GM08714 (cell line): Measurements from ENCODE around the gene ITGB5.

ENCODE experiments used
- H3K4me3 ChIP-seq: fragments of 200-500 bp; sonication (Bioruptor generic); 2 replicates; pipeline ENCODE4 v1.5.1; 2014; ENCODE audit warnings: mild to moderate bottlenecking, low read length, inconsistent platforms
- ZNF274 ChIP-seq: IDR thresholded peaks from 2 replicates; pipeline ENCODE4 v1.6.1; 2012; ENCODE audit warnings: mild to moderate bottlenecking, low read depth, low read length

The ITGB5 gene

GRCh38 chr3:124915254-124915653, 28.1 kb upstream of the ITGB5 start:
- TF ChIP-seq ZNF274 = no peak
- H3K4me3 ChIP-seq = no peak overlapping the region

GRCh38 chr3:124907957-124908356, 20.8 kb upstream of the ITGB5 start:
- TF ChIP-seq ZNF274 = no peak
- H3K4me3 ChIP-seq = no peak overlapping the region

GRCh38 chr3:124904835-124905492, 17.8 kb upstream of the ITGB5 start:
- H3K4me3 ChIP-seq = no peak overlapping the region
- no peak for TF ChIP-seq ZNF274

- no peak overlapping the region for H3K4me3 ChIP-seq
- TF ChIP-seq ZNF274 = no peak
Measured at GRCh38 chr3:124903896-124904834, 17.0 kb upstream of the ITGB5 start.

GRCh38 chr3:124896824-124897526, 9.8 kb upstream of the ITGB5 start:
- no peak for TF ChIP-seq ZNF274
- no peak overlapping the region for H3K4me3 ChIP-seq

GRCh38 chr3:124895756-124896155, 8.6 kb upstream of the ITGB5 start:
- TF ChIP-seq ZNF274 = no peak
- no peak overlapping the region for H3K4me3 ChIP-seq

- no peak overlapping the region for H3K4me3 ChIP-seq
- TF ChIP-seq ZNF274 = no peak
Measured at GRCh38 chr3:124893526-124893925, 6.4 kb upstream of the ITGB5 start.

- no peak overlapping the region for H3K4me3 ChIP-seq
- TF ChIP-seq ZNF274 = no peak
Measured at GRCh38 chr3:124890573-124891190, 3.5 kb upstream of the ITGB5 start.

GRCh38 chr3:124888482-124889441, 1.6 kb upstream of the ITGB5 start:
- no peak for TF ChIP-seq ZNF274
- no peak overlapping the region for H3K4me3 ChIP-seq

- H3K4me3 ChIP-seq = no peak overlapping the region; the same call in 1 of the 2 replicates
Measured at GRCh38 chr3:124887932-124888298, 750 bp upstream of the ITGB5 start.

GRCh38 chr3:124886168-124887056, 753 bp downstream of the ITGB5 start:
- TF ChIP-seq ZNF274 = no peak
- peak overlapping the region; percentile 36; the same call in 1 of the 2 replicates for H3K4me3 ChIP-seq

More at GRCh38 chr3:124887932-124888298, 750 bp upstream of the ITGB5 start:
- no peak for TF ChIP-seq ZNF274

GRCh38 chr3:124885466-124886167, 1.5 kb downstream of the ITGB5 start:
- TF ChIP-seq ZNF274 = no peak

More at GRCh38 chr3:124885466-124886167, 1.5 kb downstream of the ITGB5 start:
- H3K4me3 ChIP-seq = no peak overlapping the region
